Liver (tissue), 9 donors: Measurements from ENCODE around the gene MED28. TPM values are rescaled to one million over a fixed set of nuclear protein-coding genes. Genes with fewer than 3 reads are reported as not detected.

ENCODE experiments used
- DNase-seq: peaks from one replicate; pipeline ENCODE4 v3.0.0-alpha.2; 2017; ENCODE audit warnings: low spot score
- H3K27ac ChIP-seq, 2 donors: one replicate each; pipeline ENCODE4 v1.7.0; 2013; ENCODE audit warnings: inconsistent platforms in 2 of 2, low read length in 2 of 2, control low read depth in 1 of 2, low read depth in 1 of 2, mild to moderate bottlenecking in 1 of 2
- H3K27me3 ChIP-seq, 4 donors: one replicate each; pipeline versions ENCODE4 v1.6.1 to v1.7.0; 2013; ENCODE audit warnings: low read length in 3 of 4, inconsistent platforms in 1 of 4, mild to moderate bottlenecking in 1 of 4, moderate library complexity in 1 of 4; ENCODE audit not compliant: control insufficient read depth in 4 of 4, insufficient read depth in 4 of 4
- H3K36me3 ChIP-seq, 4 donors: one replicate each; pipeline versions ENCODE4 v1.6.1 to v1.7.0; 2013; ENCODE audit warnings: low read length in 3 of 4, mild to moderate bottlenecking in 3 of 4, low read depth in 1 of 4, moderate library complexity in 1 of 4; ENCODE audit not compliant: control insufficient read depth in 4 of 4, insufficient read depth in 3 of 4
- H3K4me1 ChIP-seq, 4 donors: one replicate each; pipeline versions ENCODE4 v1.6.1 to v1.7.0; 2013; ENCODE audit warnings: low read length in 3 of 4, mild to moderate bottlenecking in 3 of 4, moderate library complexity in 1 of 4; ENCODE audit not compliant: control insufficient read depth in 4 of 4, insufficient read depth in 4 of 4
- H3K4me3 ChIP-seq, 3 donors: one replicate each; pipeline versions ENCODE4 v1.6.1 to v1.7.0; 2013; ENCODE audit warnings: low read length in 3 of 3, control low read depth in 1 of 3, low read depth in 1 of 3, mild to moderate bottlenecking in 1 of 3
- H3K9ac ChIP-seq, 2 donors: one replicate each; pipeline ENCODE4 v1.7.0; 2013; ENCODE audit warnings: low read length in 2 of 2, mild to moderate bottlenecking in 2 of 2, moderate library complexity in 2 of 2, control low read depth in 1 of 2, low read depth in 1 of 2
- H3K9me3 ChIP-seq, 4 donors: one replicate each; pipeline versions ENCODE4 v1.6.1 to v1.7.0; 2013; ENCODE audit warnings: low read length in 3 of 4; ENCODE audit not compliant: control insufficient read depth in 4 of 4
- ATF3 ChIP-seq: IDR thresholded peaks from 2 replicates; pipeline ENCODE4 v1.6.1; 2016; ENCODE audit warnings: antibody characterized with exemption
- EGR1 ChIP-seq, 2 donors: IDR thresholded peaks; 2 replicates each; pipeline ENCODE4 v1.6.1; 2016 to 2018; ENCODE audit warnings: antibody characterized with exemption in 2 of 2, low read depth in 2 of 2
- FOXA1 ChIP-seq: IDR thresholded peaks from 2 replicates; pipeline ENCODE4 v1.6.1; 2016; ENCODE audit warnings: antibody characterized with exemption
- FOXA2 ChIP-seq: IDR thresholded peaks from 2 replicates; pipeline ENCODE4 v1.6.1; 2016; ENCODE audit warnings: antibody characterized with exemption
- GABPA ChIP-seq, 2 donors: IDR thresholded peaks in 1 of 2; conservative IDR thresholded peaks in 1 of 2; 2 replicates each; pipeline ENCODE4 v1.6.1; 2016; ENCODE audit warnings: antibody characterized with exemption in 2 of 2, mild to moderate bottlenecking in 1 of 2, moderate library complexity in 1 of 2
- HNF4A ChIP-seq, 2 donors: conservative IDR thresholded peaks; 2 replicates each; pipeline ENCODE4 v1.6.1; 2016; ENCODE audit warnings: antibody characterized with exemption in 2 of 2, mild to moderate bottlenecking in 2 of 2
- HNF4G ChIP-seq: IDR thresholded peaks from 2 replicates; pipeline ENCODE4 v1.6.1; 2016; ENCODE audit warnings: antibody characterized with exemption
- JUND ChIP-seq, 2 donors: IDR thresholded peaks; 2 replicates each; pipeline ENCODE4 v1.6.1; 2016; ENCODE audit warnings: antibody characterized with exemption in 2 of 2
- MAX ChIP-seq: IDR thresholded peaks from 2 replicates; pipeline ENCODE4 v1.6.1; 2016; ENCODE audit warnings: antibody characterized with exemption
- NR2F2 ChIP-seq: IDR thresholded peaks from 2 replicates; pipeline ENCODE4 v1.6.1; 2016; ENCODE audit warnings: antibody characterized with exemption
- RAD21 ChIP-seq, 2 donors: IDR thresholded peaks; 2 replicates each; pipeline ENCODE4 v1.6.1; 2016; ENCODE audit warnings: antibody characterized with exemption in 2 of 2, mild to moderate bottlenecking in 2 of 2
- REST ChIP-seq: IDR thresholded peaks from 2 replicates; pipeline ENCODE4 v1.6.1; 2016; ENCODE audit warnings: antibody characterized with exemption, mild to moderate bottlenecking
- RXRA ChIP-seq, 2 donors: IDR thresholded peaks; 2 replicates each; pipeline ENCODE4 v1.6.1; 2017 to 2018; ENCODE audit warnings: antibody characterized with exemption in 2 of 2, mild to moderate bottlenecking in 1 of 2
- SP1 ChIP-seq: IDR thresholded peaks from 2 replicates; pipeline ENCODE4 v1.6.1; 2018; ENCODE audit warnings: antibody characterized with exemption, mild to moderate bottlenecking
- TAF1 ChIP-seq: conservative IDR thresholded peaks from 2 replicates; pipeline ENCODE4 v1.6.1; 2016; ENCODE audit warnings: antibody characterized with exemption, mild to moderate bottlenecking
- YY1 ChIP-seq: IDR thresholded peaks from 2 replicates; pipeline ENCODE4 v1.6.1; 2016; ENCODE audit warnings: antibody characterized with exemption, mild to moderate bottlenecking
- ZBTB33 ChIP-seq: IDR thresholded peaks from 2 replicates; pipeline ENCODE4 v1.6.1; 2016; ENCODE audit warnings: antibody characterized with exemption
- WGBS: extraction: QIAGEN DNeasy Blood & Tissue Kit; methylation state at CpG from one replicate; pipeline ENCODE4 v1.1.7; 2013; 5-methylcytosine and 5-hydroxymethylcytosine counted together
- polyA plus RNA-seq, 2 donors: library from polyadenylated mRNA; stranded (reverse) in 1 of 2; unstranded in 1 of 2; fragments of 200-250 nt in 1 of 2; fragments of >200 nt in 1 of 2; fragmentation: Nextera tagmentation in 1 of 2; extraction: Ambion mirVana in 1 of 2; gene quantifications; one replicate each; pipeline versions ENCODE4 v1.2.1 to v1.2.3, GENCODE V29; 2013 to 2015
- total RNA-seq, 2 donors: library from RNA; depleted of rRNA; stranded (reverse); fragments of >200 nt; gene quantifications; one replicate each; pipeline ENCODE4 v1.2.3, GENCODE V29; 2014
- TF ChIP-seq, protein P1 (sequence below): fragments of 150-350 bp; IDR thresholded peaks from 2 replicates; pipeline ENCODE4 v1.5.1; 2017; ENCODE audit warnings: improper control_type of control experiment, low read depth, low read length; ENCODE audit not compliant: missing input control
- donor health status: healthy.
- donor health status: healthy.
- donor health status: healthy.
- donor health status: healthy.
- donor health status: healthy.

Gene MED28
- total and polyA plus RNA-seq, 4 donors: 6.3 to 26.8 (median 9.1) TPM

- H3K4me3 ChIP-seq: no peak overlapping the region
- no peaks in the 10 kb centered on the region for H3K27me3 ChIP-seq
- 86% methylated on average over 9 of the region's 9 CpGs for WGBS
- no peaks in the 10 kb centered on the region for H3K36me3 ChIP-seq
- H3K27ac ChIP-seq: no peak overlapping the region
- no peak for DNase-seq
- H3K9ac ChIP-seq: no peak overlapping the region
- H3K4me1 ChIP-seq: no peaks in the 10 kb centered on the region
- TF ChIP-seq SP1 (no peak), RAD21 (IDR thresholded peaks at IDR 0.05) (no peak), GABPA (IDR thresholded peaks at IDR 0.05 in 1 of 2, conservative IDR thresholded peaks at IDR 0.05 in 1 of 2) (no peak), FOXA2 (no peak), FOXA1 (no peak), JUND (IDR thresholded peaks at IDR 0.05) (no peak), RXRA (IDR thresholded peaks at IDR 0.05) (no peak), HNF4A (conservative IDR thresholded peaks at IDR 0.05) (no peak), HNF4G (no peak)
- peaks cover 0 to 4% (median 2%) of the 10 kb centered on the region in 4 donors for H3K9me3 ChIP-seq
Observed at GRCh38 chr4:17647176-17647806, 32.9 kb downstream of the MED28 start.

GRCh38 chr4:17647927-17648326, 33.5 kb downstream of the MED28 start:
- Histone ChIP-seq H3K36me3 (no peaks in the 10 kb centered on the region), H3K27me3 (no peaks in the 10 kb centered on the region), H3K9me3 (peaks cover 0 to 3% (median under 1%) of the 10 kb centered on the region in 4 donors), H3K27ac (no peak overlapping the region), H3K9ac (no peak overlapping the region), H3K4me1 (no peaks in the 10 kb centered on the region), H3K4me3 (no peak overlapping the region)
- WGBS: 80% methylated on average over 5 of the region's 5 CpGs
- no peak for TF ChIP-seq HNF4G
- no peak for TF ChIP-seq ZBTB33
- TF ChIP-seq, protein P1, sequence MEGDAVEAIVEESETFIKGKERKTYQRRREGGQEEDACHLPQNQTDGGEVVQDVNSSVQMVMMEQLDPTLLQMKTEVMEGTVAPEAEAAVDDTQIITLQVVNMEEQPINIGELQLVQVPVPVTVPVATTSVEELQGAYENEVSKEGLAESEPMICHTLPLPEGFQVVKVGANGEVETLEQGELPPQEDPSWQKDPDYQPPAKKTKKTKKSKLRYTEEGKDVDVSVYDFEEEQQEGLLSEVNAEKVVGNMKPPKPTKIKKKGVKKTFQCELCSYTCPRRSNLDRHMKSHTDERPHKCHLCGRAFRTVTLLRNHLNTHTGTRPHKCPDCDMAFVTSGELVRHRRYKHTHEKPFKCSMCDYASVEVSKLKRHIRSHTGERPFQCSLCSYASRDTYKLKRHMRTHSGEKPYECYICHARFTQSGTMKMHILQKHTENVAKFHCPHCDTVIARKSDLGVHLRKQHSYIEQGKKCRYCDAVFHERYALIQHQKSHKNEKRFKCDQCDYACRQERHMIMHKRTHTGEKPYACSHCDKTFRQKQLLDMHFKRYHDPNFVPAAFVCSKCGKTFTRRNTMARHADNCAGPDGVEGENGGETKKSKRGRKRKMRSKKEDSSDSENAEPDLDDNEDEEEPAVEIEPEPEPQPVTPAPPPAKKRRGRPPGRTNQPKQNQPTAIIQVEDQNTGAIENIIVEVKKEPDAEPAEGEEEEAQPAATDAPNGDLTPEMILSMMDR: no peak
- no peak for TF ChIP-seq RAD21 (IDR thresholded peaks at IDR 0.05)
- no peak for DNase-seq

DNA sequence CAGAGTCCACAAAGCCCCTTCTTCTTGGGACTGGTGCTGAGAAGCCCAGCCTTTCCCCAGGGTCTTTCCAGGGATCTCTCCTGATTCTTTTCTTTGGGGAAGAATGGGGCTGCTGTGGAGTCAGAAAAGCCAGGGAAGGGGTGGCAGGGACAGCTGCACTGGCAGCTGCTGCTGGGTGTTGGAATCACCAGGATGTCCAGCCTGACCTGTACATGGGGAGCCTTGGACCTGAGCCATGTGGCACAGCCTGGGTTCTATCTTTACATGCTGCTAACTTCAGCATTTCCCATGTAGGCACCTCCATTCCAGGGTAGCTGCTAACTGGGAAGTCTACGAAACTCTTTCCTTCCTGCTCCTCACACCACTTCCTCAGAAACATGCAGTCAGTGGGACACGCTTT, 36.0 kb downstream of the MED28 start:
- no peak overlapping the region for H3K9ac ChIP-seq
- DNase-seq: no peak
- H3K27ac ChIP-seq: no peak overlapping the region
- H3K27me3 ChIP-seq: no peaks in the 10 kb centered on the region
- no peak overlapping the region for H3K4me3 ChIP-seq
- H3K4me1 ChIP-seq: no peaks in the 10 kb centered on the region
- no peaks in the 10 kb centered on the region for H3K9me3 ChIP-seq
- 85% methylated on average over 2 of the region's 2 CpGs for WGBS
- no peaks in the 10 kb centered on the region for H3K36me3 ChIP-seq
- TF ChIP-seq JUND (IDR thresholded peaks at IDR 0.05) (no peak), TAF1 (no peak), HNF4G (no peak), MAX (no peak), YY1 (no peak), REST (no peak), NR2F2 (no peak), ATF3 (no peak), RAD21 (IDR thresholded peaks at IDR 0.05) (no peak), FOXA2 (no peak), EGR1 (IDR thresholded peaks at IDR 0.05; ENCODE audit: low read depth in 2 of 2) (no peak), SP1 (no peak), GABPA (IDR thresholded peaks at IDR 0.05 in 1 of 2, conservative IDR thresholded peaks at IDR 0.05 in 1 of 2) (no peak)
- TF ChIP-seq, protein P1: no peak
